Hepatocyte (in vitro differentiated cells): ENCODE results near the gene DELE1. TPM values are rescaled to one million over a fixed set of nuclear protein-coding genes. Genes with fewer than 3 reads are reported as not detected.

Experiments used
- DNase-seq: peaks from one replicate; pipeline ENCODE4 v3.0.0-alpha.2; 2016; ENCODE audit warnings: low spot score
- H2AFZ ChIP-seq: fragments of 200-600 bp; sonication (generic); 2 replicates; pipeline ENCODE4 v1.6.0; 2016; ENCODE audit warnings: antibody characterized with exemption, mild to moderate bottlenecking
- H3K27ac ChIP-seq: fragments of 200-600 bp; sonication (generic); 2 replicates; pipeline ENCODE4 v1.5.1; 2016; ENCODE audit warnings: mild to moderate bottlenecking
- H3K27me3 ChIP-seq: fragments of 200-600 bp; sonication (generic); 2 replicates; pipeline ENCODE4 v1.6.1; 2016
- H3K36me3 ChIP-seq: fragments of 200-600 bp; sonication (generic); replicated peaks from 2 replicates; pipeline ENCODE4 v1.5.1; 2016; ENCODE audit warnings: low read depth; ENCODE audit not compliant: insufficient read depth
- H3K4me1 ChIP-seq: fragments of 200-600 bp; sonication (generic); 2 replicates; pipeline ENCODE4 v1.5.1; 2016; ENCODE audit warnings: mild to moderate bottlenecking, moderate library complexity; ENCODE audit not compliant: insufficient read depth
- H3K4me2 ChIP-seq: fragments of 200-600 bp; sonication (generic); 2 replicates; pipeline ENCODE4 v1.6.0; 2016
- H3K4me3 ChIP-seq: fragments of 200-600 bp; sonication (generic); 2 replicates; pipeline ENCODE4 v1.5.1; 2016; ENCODE audit warnings: mild to moderate bottlenecking
- H3K79me2 ChIP-seq: fragments of 200-600 bp; sonication (generic); 2 replicates; pipeline ENCODE4 v1.6.0; 2017; ENCODE audit warnings: mild to moderate bottlenecking
- H3K9me2 ChIP-seq: fragments of 200-600 bp; sonication (generic); replicated peaks from 2 replicates; pipeline ENCODE4 v1.6.0; 2017; ENCODE audit warnings: mild to moderate bottlenecking; ENCODE audit not compliant: insufficient read depth
- H3K9me3 ChIP-seq: fragments of 200-600 bp; sonication (generic); 2 replicates; pipeline ENCODE4 v1.5.1; 2016; ENCODE audit warnings: low read depth, mild to moderate bottlenecking
- H4K20me1 ChIP-seq: fragments of 200-600 bp; sonication (generic); 2 replicates; pipeline ENCODE4 v1.6.0; 2016; ENCODE audit warnings: mild to moderate bottlenecking; ENCODE audit not compliant: insufficient read depth, poor library complexity, severe bottlenecking
- EZH2 ChIP-seq: fragments of 200-600 bp; sonication (generic); IDR thresholded peaks from 2 replicates; pipeline ENCODE4 v1.6.1; 2016; ENCODE audit warnings: antibody characterized with exemption, mild to moderate bottlenecking, borderline replicate concordance
- EZH2phosphoT487 ChIP-seq: fragments of 200-600 bp; sonication (generic); IDR thresholded peaks from one replicate; pipeline ENCODE4 v1.6.1; 2018; ENCODE audit warnings: antibody characterized with exemption, mild to moderate bottlenecking, low read depth, moderate library complexity; ENCODE audit not compliant: unreplicated experiment, severe bottlenecking
- WGBS: methylation state at CpG from one replicate; pipeline ENCODE4 v1.1.6; 2016; ENCODE audit warnings: low lambda C conversion rate; ENCODE audit errors: missing lambda C conversion rate; 5-methylcytosine and 5-hydroxymethylcytosine counted together
- polyA plus RNA-seq: library from polyadenylated mRNA; unstranded; fragments of >200 nt; fragmentation: Nextera tagmentation; extraction: Ambion mirVana; gene quantifications from 2 replicates; pipeline ENCODE4 v1.2.1, GENCODE V29; 2016
- total RNA-seq: library from RNA; depleted of rRNA; stranded (reverse); fragments of >200 nt; gene quantifications from 2 replicates; pipeline ENCODE4 v1.2.3, GENCODE V29; 2014
- TF ChIP-seq, protein P1 (sequence below): fragments of 200-600 bp; sonication (generic); IDR thresholded peaks from 2 replicates; pipeline ENCODE4 v1.5.1; 2016; ENCODE audit warnings: antibody characterized with exemption, mild to moderate bottlenecking; ENCODE audit not compliant: poor library complexity

DELE1 gene
- total and polyA plus RNA-seq, 2 experiments from 2014 or later: 32.6 to 62.0 TPM

GRCh38 chr5:141940695-141941271 lies 17.1 kb downstream of the DELE1 start:
- Histone ChIP-seq H3K27ac (peak overlapping the region; percentile 80), H3K36me3 (no peaks in the 10 kb centered on the region), H2AFZ (no peak overlapping the region), H3K4me2 (no peak overlapping the region), H3K9me2 (no peaks in the 10 kb centered on the region), H3K79me2 (no peaks in the 10 kb centered on the region), H3K27me3 (no peaks in the 10 kb centered on the region), H3K4me1 (peaks cover 11% of the 10 kb centered on the region), H3K4me3 (no peak overlapping the region), H3K9me3 (no peaks in the 10 kb centered on the region), H4K20me1 (no peaks in the 10 kb centered on the region)
- no peak for DNase-seq
- TF ChIP-seq, protein P1, sequence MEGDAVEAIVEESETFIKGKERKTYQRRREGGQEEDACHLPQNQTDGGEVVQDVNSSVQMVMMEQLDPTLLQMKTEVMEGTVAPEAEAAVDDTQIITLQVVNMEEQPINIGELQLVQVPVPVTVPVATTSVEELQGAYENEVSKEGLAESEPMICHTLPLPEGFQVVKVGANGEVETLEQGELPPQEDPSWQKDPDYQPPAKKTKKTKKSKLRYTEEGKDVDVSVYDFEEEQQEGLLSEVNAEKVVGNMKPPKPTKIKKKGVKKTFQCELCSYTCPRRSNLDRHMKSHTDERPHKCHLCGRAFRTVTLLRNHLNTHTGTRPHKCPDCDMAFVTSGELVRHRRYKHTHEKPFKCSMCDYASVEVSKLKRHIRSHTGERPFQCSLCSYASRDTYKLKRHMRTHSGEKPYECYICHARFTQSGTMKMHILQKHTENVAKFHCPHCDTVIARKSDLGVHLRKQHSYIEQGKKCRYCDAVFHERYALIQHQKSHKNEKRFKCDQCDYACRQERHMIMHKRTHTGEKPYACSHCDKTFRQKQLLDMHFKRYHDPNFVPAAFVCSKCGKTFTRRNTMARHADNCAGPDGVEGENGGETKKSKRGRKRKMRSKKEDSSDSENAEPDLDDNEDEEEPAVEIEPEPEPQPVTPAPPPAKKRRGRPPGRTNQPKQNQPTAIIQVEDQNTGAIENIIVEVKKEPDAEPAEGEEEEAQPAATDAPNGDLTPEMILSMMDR: no peak
- TF ChIP-seq EZH2phosphoT487 (no peak), EZH2 (no peak)
- WGBS: 72% methylated on average over 6 of the region's 6 CpGs

DNA sequence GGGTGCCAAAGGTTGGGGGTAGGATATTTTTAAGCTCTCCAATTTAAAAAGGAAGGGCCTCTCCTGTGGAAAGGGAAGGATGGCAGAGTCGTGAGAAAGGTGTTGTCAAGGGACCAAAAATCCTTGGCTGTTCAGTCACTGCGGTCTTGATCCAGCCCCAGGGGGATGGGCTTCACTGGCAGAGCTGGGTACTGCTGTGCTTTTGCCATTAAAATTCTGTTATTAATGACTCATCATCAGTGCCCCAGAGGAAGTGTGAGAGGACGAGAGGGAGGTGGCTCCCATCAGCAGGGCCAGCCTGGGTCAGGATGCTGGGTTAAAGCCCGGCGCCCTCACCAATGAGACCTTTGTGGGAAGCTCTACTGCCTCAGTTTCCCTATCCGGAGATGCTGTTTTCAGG lies 17.6 kb downstream of the DELE1 start:
- Histone ChIP-seq H3K9me3 (no peaks in the 10 kb centered on the region), H3K4me2 (no peak overlapping the region), H3K79me2 (no peaks in the 10 kb centered on the region), H3K9me2 (no peaks in the 10 kb centered on the region), H2AFZ (no peak overlapping the region), H3K4me1 (peaks cover 11% of the 10 kb centered on the region), H4K20me1 (no peaks in the 10 kb centered on the region), H3K36me3 (no peaks in the 10 kb centered on the region), H3K27me3 (no peaks in the 10 kb centered on the region), H3K27ac (peak overlapping the region; percentile 80), H3K4me3 (no peak overlapping the region)
- TF ChIP-seq, protein P1: no peak
- TF ChIP-seq EZH2 (no peak), EZH2phosphoT487 (no peak)
- DNase-seq: no peak
- 89% methylated on average over 6 of the region's 6 CpGs for WGBS

DNA sequence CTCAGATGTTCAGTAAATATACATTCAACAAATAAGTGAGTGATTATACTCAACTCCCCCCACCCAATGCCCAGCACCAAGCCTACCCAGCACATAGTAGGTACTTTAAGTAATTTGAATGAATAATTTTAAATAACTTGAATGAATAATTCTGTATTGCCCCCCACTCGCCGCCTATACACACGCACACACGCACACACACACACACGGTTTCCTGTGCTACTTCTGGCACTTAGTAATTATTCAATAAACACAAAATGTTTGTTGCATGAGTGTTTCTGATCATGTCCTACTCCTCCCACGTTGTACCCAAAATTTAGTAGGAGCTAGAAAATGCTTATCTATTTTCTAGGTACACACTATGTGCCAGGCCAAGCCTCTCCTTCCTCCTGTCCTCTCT lies 18.1 kb downstream of the DELE1 start:
- no peaks in the 10 kb centered on the region for H3K79me2 ChIP-seq
- H2AFZ ChIP-seq: no peak overlapping the region
- no peak overlapping the region for H3K4me2 ChIP-seq
- H3K27me3 ChIP-seq: no peaks in the 10 kb centered on the region
- TF ChIP-seq EZH2 (no peak), EZH2phosphoT487 (no peak)
- TF ChIP-seq, protein P1: no peak
- H4K20me1 ChIP-seq: no peaks in the 10 kb centered on the region
- no peaks in the 10 kb centered on the region for H3K9me3 ChIP-seq
- H3K4me1 ChIP-seq: peaks cover 11% of the 10 kb centered on the region
- no peak for DNase-seq
- H3K27ac ChIP-seq: peak overlapping the region; percentile 80
- H3K4me3 ChIP-seq: no peak overlapping the region
- no peaks in the 10 kb centered on the region for H3K36me3 ChIP-seq
- WGBS: 91% methylated on average over 6 of the region's 6 CpGs
- H3K9me2 ChIP-seq: no peaks in the 10 kb centered on the region
